Nephron (organoid): Measurements from ENCODE around the gene KLRC4.
"Not testable (repeated sequence)": the region's sequence is repeated elsewhere in the genome, so short reads cannot be mapped to it uniquely, and the experiment has no call there.

Experiments used
- H3K27ac Mint-ChIP-seq, 3 experiments: 2 replicates each; pipeline ENCODE4 v1.8.0; 2020; ENCODE audit warnings: mixed read lengths in 3 of 3, mild to moderate bottlenecking in 2 of 3, moderate library complexity in 1 of 3
- H3K27me3 Mint-ChIP-seq: 2 replicates; pipeline ENCODE4 v1.8.0; 2021; ENCODE audit warnings: low read depth, mild to moderate bottlenecking, moderate library complexity, mixed read lengths
- H3K36me3 Mint-ChIP-seq: 2 replicates; pipeline ENCODE4 v1.8.0; 2020; ENCODE audit warnings: low read depth, mixed read lengths
- H3K4me1 Mint-ChIP-seq: 2 replicates; pipeline ENCODE4 v1.8.0; 2020; ENCODE audit warnings: mixed read lengths
- H3K4me3 Mint-ChIP-seq, 3 experiments: 2 replicates each; pipeline ENCODE4 v1.8.0; 2020; ENCODE audit warnings: mild to moderate bottlenecking in 3 of 3, mixed read lengths in 3 of 3, moderate library complexity in 2 of 3
- H3K9me3 Mint-ChIP-seq: 2 replicates; pipeline ENCODE4 v1.8.0; 2020; ENCODE audit warnings: mixed read lengths
- CTCF ChIP-seq, 3 experiments: fragments of 200-600 bp; sonication (generic); IDR thresholded peaks; one replicate each; pipeline ENCODE4 v1.5.0; 2021; ENCODE audit warnings: antibody characterized with exemption in 3 of 3; ENCODE audit not compliant: unreplicated experiment in 3 of 3

The KLRC4 gene

GRCh38 chr12:10389904-10390303 is 19.7 kb downstream of the KLRC4 start, which contains the start of gene KLRK1:
KLRK1 (minus strand) TSS chr12:10390041; CDS start chr12:10388810, 1,231 bp downstream.
- no peaks in the 10 kb centered on the region for H3K36me3 Mint-ChIP-seq
- H3K27ac Mint-ChIP-seq = no peak within 1 kb of the TSS

GRCh38 chr12:10388624-10389413 is 20.7 kb downstream of the KLRC4 start:
- Mint-ChIP-seq H3K36me3 (no peaks in the 10 kb centered on the region), H3K27ac (no peak overlapping the region), H3K4me3 (no peak overlapping the region), H3K27me3 (no peaks in the 10 kb centered on the region), H3K4me1 (peaks cover 6% of the 10 kb centered on the region), H3K9me3 (peaks cover 5% of the 10 kb centered on the region)
- no peak for TF ChIP-seq CTCF (IDR thresholded peaks at IDR 0.05; ENCODE audit: unreplicated experiment in 3 of 3)

More at GRCh38 chr12:10389904-10390303, 19.7 kb downstream of the KLRC4 start, which contains the start of gene KLRK1:
- Mint-ChIP-seq H3K4me1 (peaks cover 6% of the 10 kb centered on the region), H3K4me3 (no peak within 1 kb of the TSS), H3K27me3 (no peaks in the 10 kb centered on the region), H3K9me3 (no peaks in the 10 kb centered on the region)
- no peak for TF ChIP-seq CTCF (IDR thresholded peaks at IDR 0.05; ENCODE audit: unreplicated experiment in 3 of 3)

- not testable (repeated sequence) for H3K4me3 Mint-ChIP-seq, H3K36me3 Mint-ChIP-seq, H3K27me3 Mint-ChIP-seq, H3K4me1 Mint-ChIP-seq, H3K27ac Mint-ChIP-seq
- peaks cover 14% of the 10 kb centered on the region for H3K9me3 Mint-ChIP-seq
These were observed 22.1 kb downstream of the KLRC4 start for GRCh38 chr12:10387498-10387897.

- H3K4me3 Mint-ChIP-seq = no peak overlapping the region
- H3K27me3 Mint-ChIP-seq = no peaks in the 10 kb centered on the region
- TF ChIP-seq CTCF (IDR thresholded peaks at IDR 0.05; ENCODE audit: unreplicated experiment in 3 of 3) = no peak
- H3K9me3 Mint-ChIP-seq = peaks cover 14% of the 10 kb centered on the region
- no peaks in the 10 kb centered on the region for H3K4me1 Mint-ChIP-seq
- H3K36me3 Mint-ChIP-seq = no peaks in the 10 kb centered on the region
- no peak overlapping the region for H3K27ac Mint-ChIP-seq
These were observed 22.7 kb downstream of the KLRC4 start for GRCh38 chr12:10386857-10387256.

- Mint-ChIP-seq H3K27ac (no peak overlapping the region), H3K4me1 (no peaks in the 10 kb centered on the region), H3K4me3 (no peak overlapping the region), H3K36me3 (no peaks in the 10 kb centered on the region), H3K9me3 (peaks cover 16% of the 10 kb centered on the region), H3K27me3 (no peaks in the 10 kb centered on the region)
- no peak for TF ChIP-seq CTCF (IDR thresholded peaks at IDR 0.05; ENCODE audit: unreplicated experiment in 3 of 3)
These were observed 24.4 kb downstream of the KLRC4 start for GRCh38 chr12:10385166-10385613.

- Mint-ChIP-seq H3K27me3 (no peaks in the 10 kb centered on the region), H3K36me3 (no peaks in the 10 kb centered on the region), H3K4me3 (no peak overlapping the region), H3K27ac (no peak overlapping the region), H3K9me3 (peaks cover 16% of the 10 kb centered on the region), H3K4me1 (no peaks in the 10 kb centered on the region)
- no peak for TF ChIP-seq CTCF (IDR thresholded peaks at IDR 0.05; ENCODE audit: unreplicated experiment in 3 of 3)
These were observed 25.4 kb downstream of the KLRC4 start for GRCh38 chr12:10384191-10384590.
